K562 (cell line): ENCODE results near the gene DAGLA. TPM values are rescaled to one million over a fixed set of nuclear protein-coding genes. Genes with fewer than 3 reads are reported as not detected.

Experiments used
- ATAC-seq: fragments of 200-7000 bp; cut with Tn5 transposase; 3 replicates; pipeline ENCODE4 v1.9.1; 2020; ENCODE audit warnings: moderate library complexity
- BruUV-seq: library from RNA; stranded (reverse); fragments of 400-500 nt; replicated peaks from 2 replicates; lab custom pipeline; 2021; lab: Mats Ljungman, UMichigan
- CTCF ChIA-PET: fragments of 300-600 bp; formaldehyde crosslinking; extraction: SDS; loops from one replicate; lab custom pipeline; 2021; ENCODE audit warnings: low intra/inter-chr PET ratio; lab: Yijun Ruan, JAX
- POLR2A ChIA-PET: fragments of 300-600, 350-650 bp; sonication (Branson Sonifier 250); formaldehyde crosslinking; extraction: SDS; loops from one replicate; lab custom pipeline; 2021; ENCODE audit warnings: antibody characterized with exemption, inconsistent platforms; lab: Yijun Ruan, JAX
- DNase-seq, 4 experiments: peaks; one replicate each; pipeline versions ENCODE4 v3.0.0 to v3.0.0-alpha.2; 2011 to 2018; ENCODE audit warnings: low spot score in 3 of 4, mixed read lengths in 3 of 4; ENCODE audit errors: extremely low read depth in 1 of 4
- FAIRE-seq: peaks from 2 replicates; lab custom pipeline; 2011; peaks lifted over from hg19 to GRCh38; lab: Jason Lieb, UNC
- H2AFZ ChIP-seq: 2 replicates; pipeline ENCODE4 v1.6.0; 2011; ENCODE audit warnings: low read depth, low read length, control low read depth, inconsistent platforms
- H3K27ac ChIP-seq: fragments of 200-600 bp; 3 replicates; pipeline ENCODE4 v1.8.0; 2011; ENCODE audit warnings: low read depth, mild to moderate bottlenecking, control low read depth, inconsistent platforms, low read length, moderate library complexity, mixed read lengths; ENCODE audit errors: extremely low read depth
- H3K27me3 ChIP-seq, 2 experiments: fragments of 300-600 bp in 1 of 2; 2 replicates in 1 of 2; 3 replicates in 1 of 2; pipeline versions ENCODE4 v1.6.0 to v1.8.0; 2011; ENCODE audit warnings: inconsistent platforms in 2 of 2, low read length in 2 of 2, mild to moderate bottlenecking in 1 of 2, mixed read lengths in 1 of 2, moderate library complexity in 1 of 2; ENCODE audit not compliant: control insufficient read depth in 2 of 2, insufficient read depth in 2 of 2
- H3K36me3 ChIP-seq: fragments of 300-600 bp; 3 replicates; pipeline ENCODE4 v1.8.0; 2011; ENCODE audit warnings: mild to moderate bottlenecking, low read length, inconsistent platforms; ENCODE audit not compliant: control insufficient read depth, insufficient read depth
- H3K4me1 ChIP-seq, 2 experiments: fragments of 200-600 bp in 1 of 2; replicated peaks in 1 of 2; 2 replicates in 1 of 2; 3 replicates in 1 of 2; pipeline versions ENCODE4 v1.5.1 to v1.8.0; 2011; ENCODE audit warnings: inconsistent platforms in 2 of 2, low read length in 2 of 2, mild to moderate bottlenecking in 1 of 2, mixed read lengths in 1 of 2, moderate library complexity in 1 of 2; ENCODE audit not compliant: control insufficient read depth in 2 of 2, insufficient read depth in 2 of 2
- H3K4me2 ChIP-seq: 2 replicates; pipeline ENCODE4 v1.6.1; 2011; ENCODE audit warnings: low read length, control low read depth, inconsistent platforms, mixed read lengths; ENCODE audit not compliant: insufficient read depth
- H3K4me3 ChIP-seq: fragments of 200-600 bp; sonication (generic), shearing (Covaris generic); 2 replicates; pipeline ENCODE4 v1.5.1; 2016; ENCODE audit warnings: control low read depth, inconsistent platforms
- H3K79me2 ChIP-seq: fragments of 200-600 bp; 3 replicates; pipeline ENCODE4 v1.8.0; 2011; ENCODE audit warnings: low read length, inconsistent platforms; ENCODE audit not compliant: control insufficient read depth, insufficient read depth
- H3K9ac ChIP-seq, 2 experiments: 2 replicates each; pipeline versions ENCODE4 v1.6.0 to v1.6.1; 2011; ENCODE audit warnings: low read depth in 2 of 2, low read length in 2 of 2, control low read depth in 1 of 2, inconsistent platforms in 1 of 2, mild to moderate bottlenecking in 1 of 2, mixed read lengths in 1 of 2; ENCODE audit not compliant: insufficient read depth in 1 of 2
- H3K9me1 ChIP-seq: one replicate; pipeline ENCODE4 v1.6.0; 2011; ENCODE audit warnings: inconsistent platforms, mild to moderate bottlenecking, low read length, moderate library complexity; ENCODE audit not compliant: control insufficient read depth, insufficient read depth
- H3K9me3 ChIP-seq: replicated peaks from 2 replicates; pipeline ENCODE4 v1.5.1; 2011; ENCODE audit warnings: low read depth, low read length, inconsistent platforms; ENCODE audit not compliant: control insufficient read depth, insufficient read depth
- H4K20me1 ChIP-seq: replicated peaks from 2 replicates; pipeline ENCODE4 v1.6.1; 2011; ENCODE audit warnings: low read length, inconsistent platforms, mixed read lengths; ENCODE audit not compliant: control insufficient read depth, insufficient read depth
- HDAC3 ChIP-seq: fragments of 450-650 bp; IDR thresholded peaks from 2 replicates; pipeline ENCODE4 v1.6.1; 2018; ENCODE audit warnings: borderline replicate concordance, mild to moderate bottlenecking, moderate library complexity; ENCODE audit not compliant: partially characterized antibody
- MXD1 ChIP-seq: fragments of 250-450 bp; sonication (Bioruptor Pico); IDR thresholded peaks from 2 replicates; pipeline ENCODE4 v1.8.0; 2021; ENCODE audit warnings: borderline replicate concordance, mild to moderate bottlenecking, moderate library complexity; ENCODE audit not compliant: poor library complexity, severe bottlenecking
- MYBL2 ChIP-seq, 2 experiments: fragments of 450-650 bp in 1 of 2; sonication (generic) in 1 of 2; formaldehyde crosslinking in 1 of 2; IDR thresholded peaks; 2 replicates each; pipeline versions ENCODE4 v1.6.1 to v1.8.1; 2017 to 2022; ENCODE audit warnings: borderline replicate concordance in 1 of 2, inconsistent platforms in 1 of 2, low read depth in 1 of 2, mild to moderate bottlenecking in 1 of 2, missing genetic modification reagents in 1 of 2, moderate library complexity in 1 of 2
- POLR2H ChIP-seq: IDR thresholded peaks from 2 replicates; pipeline ENCODE4 v1.6.1; 2016; ENCODE audit warnings: missing genetic modification characterization, low read depth, mild to moderate bottlenecking, control low read depth, missing compliant biosample characterization, moderate library complexity
- SIRT6 ChIP-seq: IDR thresholded peaks from one replicate; pipeline ENCODE4 v1.6.1; 2012; ENCODE audit warnings: low read depth, mild to moderate bottlenecking, control low read depth, inconsistent platforms, low read length, moderate library complexity
- SMARCC2 ChIP-seq: fragments of 450-650 bp; IDR thresholded peaks from 2 replicates; pipeline ENCODE4 v1.6.1; 2017; ENCODE audit warnings: antibody characterized with exemption, moderate library complexity, mild to moderate bottlenecking, low read depth
- SMC3 ChIP-seq: conservative IDR thresholded peaks from 2 replicates; pipeline ENCODE4 v1.6.1; 2011; ENCODE audit warnings: low read depth, low read length, improper control_type of control experiment; ENCODE audit not compliant: insufficient read depth
- SNAPC5 ChIP-seq: fragments of 250-450 bp; sonication (Bioruptor Pico); IDR thresholded peaks from 2 replicates; pipeline ENCODE4 v1.8.0; 2021; ENCODE audit warnings: moderate library complexity, mild to moderate bottlenecking, inconsistent platforms
- SREBF1 ChIP-seq: fragments of 150-350 bp; IDR thresholded peaks from 2 replicates; pipeline ENCODE4 v1.6.1; 2014; ENCODE audit warnings: antibody characterized with exemption, low read depth, low read length, borderline replicate concordance
- TARDBP ChIP-seq: fragments of 450-650 bp; IDR thresholded peaks from 2 replicates; pipeline ENCODE4 v1.6.1; 2016
- ZNF124 ChIP-seq: sonication (generic); formaldehyde crosslinking; IDR thresholded peaks from 2 replicates; pipeline ENCODE4 v1.8.1; 2022; ENCODE audit warnings: missing genetic modification reagents
- ZNF586 ChIP-seq: fragments of 450-650 bp; formaldehyde crosslinking; conservative IDR thresholded peaks from 2 replicates; pipeline ENCODE4 v1.4.0; 2020; ENCODE audit warnings: mild to moderate bottlenecking, moderate library complexity
- ZNF589 ChIP-seq: fragments of 200-800 bp; sonication (Bioruptor generic); IDR thresholded peaks from 2 replicates; pipeline ENCODE4 v1.6.1; 2016; ENCODE audit warnings: low read depth, missing genetic modification characterization, missing compliant biosample characterization
- WGBS: fragments of 100-300 bp; shearing (Covaris generic); methylation state at CpG from one replicate; pipeline ENCODE4 v1.1.6; 2016; ENCODE audit warnings: low coverage, mixed read lengths; ENCODE audit not compliant: insufficient coverage; ENCODE audit errors: missing lambda C conversion rate; 5-methylcytosine and 5-hydroxymethylcytosine counted together
- in situ Hi-C: fragments of 300-500 bp; cut with MboI; formaldehyde crosslinking; loops from 4 replicates; pipeline ENCODE4 v1.15.0; 2018; ENCODE audit warnings: inconsistent platforms, mixed read lengths
- intact Hi-C: fragments of 100-400 bp; cut with micrococcal nuclease; formaldehyde crosslinking; loops from 2 replicates; pipeline ENCODE4 v1.14.2; 2022
- polyA plus RNA-seq, 8 experiments: library from polyadenylated mRNA; depleted of rRNA in 4 of 8; stranded (reverse) in 5 of 8; unstranded in 3 of 8; fragments of >200 nt; fragmentation: Nextera tagmentation in 2 of 8; fragmentation: Illumina TruSeq in 1 of 8; extraction: Ambion mirVana in 2 of 8; extraction: Trizol in 1 of 8; gene quantifications; 2 replicates each; pipeline versions ENCODE4 v1.2.1 to v1.2.3, GENCODE V29; 2011 to 2014; ENCODE audit warnings: inconsistent platforms in 1 of 8, missing spikeins in 1 of 8
- total RNA-seq, 7 experiments: library from RNA; depleted of rRNA in 6 of 7; stranded (reverse); fragments of >200 nt in 6 of 7; fragmentation: Illumina TruSeq in 2 of 7; extraction: Trizol in 2 of 7; gene quantifications; 2 replicates each; pipeline versions ENCODE4 v1.2.1 to v1.2.3, GENCODE V29; 2011 to 2021; ENCODE audit warnings: low replicate concordance in 1 of 7
- TF ChIP-seq, protein P1 (sequence below): fragments of 450-650 bp; IDR thresholded peaks from 2 replicates; pipeline ENCODE4 v1.6.1; 2016; ENCODE audit warnings: antibody characterized with exemption
- TF ChIP-seq, protein P2 (sequence below), 2 experiments: fragments of 450-650 bp in 1 of 2; sonication (generic) in 1 of 2; formaldehyde crosslinking; conservative IDR thresholded peaks; 2 replicates each; pipeline versions ENCODE4 v1.4.0 to v1.8.1; 2020 to 2022; ENCODE audit warnings: mild to moderate bottlenecking in 1 of 2, missing genetic modification reagents in 1 of 2

Gene DAGLA
- total and polyA plus RNA-seq, 9 of the 15 experiments (the other 6 are each of a cell fraction or from before 2014, with no cell fraction given): 0.03 to 0.16 (median 0.04) TPM; not detected in 4

DNA sequence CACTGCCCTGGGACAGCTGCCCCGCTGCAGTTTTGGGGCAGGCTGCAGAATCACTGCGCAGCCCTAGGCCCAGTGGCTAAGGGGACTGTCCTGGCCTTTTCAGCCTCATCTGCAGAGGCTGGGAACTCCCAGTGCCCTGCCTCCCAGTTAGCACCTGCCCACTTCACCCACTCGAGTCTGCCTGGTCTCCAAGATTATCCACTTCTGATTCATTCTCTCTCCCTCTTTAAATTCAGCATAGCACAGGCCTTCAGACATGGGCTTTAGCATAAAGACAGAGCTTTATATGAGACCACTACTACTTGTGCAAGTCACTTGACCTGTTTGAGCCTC is 8.9 kb downstream of the DAGLA start (continued):
- TF ChIP-seq SIRT6 (no peak), SREBF1 (no peak), SMARCC2 (no peak)
- TF ChIP-seq, protein P1, sequence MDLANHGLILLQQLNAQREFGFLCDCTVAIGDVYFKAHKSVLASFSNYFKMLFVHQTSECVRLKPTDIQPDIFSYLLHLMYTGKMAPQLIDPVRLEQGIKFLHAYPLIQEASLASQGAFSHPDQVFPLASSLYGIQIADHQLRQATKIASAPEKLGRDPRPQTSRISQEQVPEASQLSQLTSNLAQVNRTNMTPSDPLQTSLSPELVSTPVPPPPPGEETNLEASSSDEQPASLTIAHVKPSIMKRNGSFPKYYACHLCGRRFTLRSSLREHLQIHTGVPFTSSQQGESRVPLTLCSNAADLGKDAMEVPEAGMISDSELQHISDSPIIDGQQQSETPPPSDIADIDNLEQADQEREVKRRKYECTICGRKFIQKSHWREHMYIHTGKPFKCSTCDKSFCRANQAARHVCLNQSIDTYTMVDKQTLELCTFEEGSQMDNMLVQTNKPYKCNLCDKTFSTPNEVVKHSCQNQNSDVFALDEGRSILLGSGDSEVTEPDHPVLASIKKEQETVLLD: no peak
- TF ChIP-seq, all 486 proteins: peak for 0

- H3K9ac ChIP-seq: no peak overlapping the region
- ChIA-PET CTCF (no interaction called here), POLR2A (no interaction called here)
- peaks cover 3% of the 10 kb centered on the region for H3K9me1 ChIP-seq
- no peak overlapping the region for H3K4me3 ChIP-seq
- DNase-seq (no peak), ATAC-seq (no peak), FAIRE-seq (no peak)
- peaks cover 0 to 3% of the 10 kb centered on the region in 2 experiments; a peak in 1 of 5 replicates for H3K4me1 ChIP-seq
- no peak overlapping the region for H2AFZ ChIP-seq
- H3K9me3 ChIP-seq: no peaks in the 10 kb centered on the region
- H3K27me3 ChIP-seq: peaks cover 55 to 95% of the 10 kb centered on the region in 2 experiments
- WGBS: 1% methylated on average over 16 of the region's 17 CpGs
- H3K36me3 ChIP-seq: no peaks in the 10 kb centered on the region
- H3K4me2 ChIP-seq: no peak overlapping the region
- H4K20me1 ChIP-seq: peaks cover 9% of the 10 kb centered on the region; the same call in 1 of the 2 replicates
- intact Hi-C loops: no loop called here
- H3K79me2 ChIP-seq: no peaks in the 10 kb centered on the region
- in situ Hi-C loops: no loop called here
- no TSS peak for BruUV-seq
- H3K27ac ChIP-seq: no peak overlapping the region
- TF ChIP-seq HDAC3 (no peak), ZNF124 (CRISPR knock-in tag) (no peak), SNAPC5 (CRISPR knock-in tag) (no peak), MYBL2 (IDR thresholded peaks at IDR 0.05; ENCODE audit: low read depth) (no peak), MYBL2 (CRISPR knock-in tag; IDR thresholded peaks at IDR 0.05; ENCODE audit: borderline replicate concordance) (no peak), MXD1 (CRISPR knock-in tag) (no peak), ZNF586 (no peak), ZNF589 (CRISPR knock-in tag) (no peak), SMC3 (no peak), TARDBP (no peak), POLR2H (tag) (no peak)
- TF ChIP-seq, protein P2, sequence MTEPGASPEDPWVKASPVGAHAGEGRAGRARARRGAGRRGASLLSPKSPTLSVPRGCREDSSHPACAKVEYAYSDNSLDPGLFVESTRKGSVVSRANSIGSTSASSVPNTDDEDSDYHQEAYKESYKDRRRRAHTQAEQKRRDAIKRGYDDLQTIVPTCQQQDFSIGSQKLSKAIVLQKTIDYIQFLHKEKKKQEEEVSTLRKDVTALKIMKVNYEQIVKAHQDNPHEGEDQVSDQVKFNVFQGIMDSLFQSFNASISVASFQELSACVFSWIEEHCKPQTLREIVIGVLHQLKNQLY (CRISPR knock-in tag; conservative IDR thresholded peaks at IDR 0.05): no peak
Measured at GRCh38 chr11:61690706-61691379, 10.7 kb downstream of the DAGLA start.
